Fibroblast of the conjunctiva (primary cell): Measurements from ENCODE around the gene CLEC2D.
"Not testable (repeated sequence)": the region's sequence is repeated elsewhere in the genome, so short reads cannot be mapped to it uniquely, and the experiment has no call there.

ENCODE experiments used
- DNase-seq: peaks from one replicate; pipeline ENCODE4 v3.0.0-alpha.2; 2010; ENCODE audit warnings: low read depth

Gene CLEC2D

GRCh38 chr12:9729082-9729481, 59.6 kb downstream of the CLEC2D start:
- DNase-seq, result no peak

DNA sequence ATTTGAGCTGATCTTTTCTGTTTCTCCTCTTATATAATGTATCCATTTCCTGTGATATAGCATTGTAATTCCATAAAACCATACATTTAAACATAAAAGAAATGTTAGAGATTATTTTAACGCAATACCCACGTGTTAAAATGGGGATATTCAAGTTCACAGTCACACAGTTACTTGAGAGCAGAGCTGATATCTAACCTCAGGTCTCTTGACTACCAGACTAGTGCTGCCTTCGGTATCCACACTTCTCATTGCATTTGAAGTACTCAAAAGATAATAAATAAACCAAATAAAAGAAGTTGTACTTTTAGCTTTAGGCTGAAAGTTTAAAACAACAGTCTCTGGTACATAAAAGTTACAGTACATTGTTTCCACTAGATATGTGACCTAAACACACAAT, 60.5 kb downstream of the CLEC2D start:
- DNase-seq, result no peak

GRCh38 chr12:9730591-9730990, 61.1 kb downstream of the CLEC2D start:
- no peak for DNase-seq

DNA sequence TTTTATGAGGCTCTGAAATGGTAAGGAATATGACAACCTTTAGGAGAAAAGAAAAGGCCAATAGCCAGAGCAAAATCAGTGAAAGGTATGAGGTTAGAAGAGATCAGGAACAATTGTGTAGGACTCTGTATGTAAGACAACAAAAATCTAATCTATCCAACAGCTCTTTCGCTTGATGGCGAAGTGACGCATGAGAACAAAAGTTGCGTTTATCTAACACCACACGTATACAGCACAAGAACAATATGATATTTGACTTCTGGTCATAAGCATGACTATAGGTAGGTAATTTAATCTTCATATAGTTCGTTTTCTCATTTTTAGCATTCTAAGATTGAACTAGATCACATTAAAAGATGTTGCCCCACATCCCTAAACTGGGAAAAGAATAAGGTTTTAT, 61.9 kb downstream of the CLEC2D start:
- DNase-seq, result no peak

GRCh38 chr12:9731797-9732196, 62.3 kb downstream of the CLEC2D start:
- no peak for DNase-seq

GRCh38 chr12:9732921-9733461, 63.5 kb downstream of the CLEC2D start, which contains the start of gene CLECL1:
Gene CLECL1 (minus strand): TSS chr12:9733097.
- no peak for DNase-seq

DNA sequence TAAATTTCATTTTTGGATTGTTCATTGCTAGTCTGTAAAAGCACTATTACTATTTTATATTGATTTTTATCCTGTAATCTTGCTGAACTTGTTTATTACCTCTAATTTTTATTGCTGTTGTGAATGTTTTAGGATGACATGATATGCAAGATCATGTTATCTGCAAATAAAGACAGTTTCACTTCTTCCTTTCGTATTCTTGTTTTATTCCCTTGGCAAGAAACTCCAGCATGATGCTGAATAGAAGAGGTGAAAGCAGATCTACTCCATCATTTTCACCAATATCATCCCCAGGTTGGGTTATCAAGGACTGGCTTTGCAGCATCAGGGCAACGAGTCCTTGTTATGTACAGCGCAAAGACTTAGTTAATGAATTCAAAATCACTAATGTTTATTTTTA, 66.1 kb downstream of the CLEC2D start:
- DNase-seq, result no peak

- no peak for DNase-seq
Observed at GRCh38 chr12:9736936-9737705, 67.6 kb downstream of the CLEC2D start.

DNA sequence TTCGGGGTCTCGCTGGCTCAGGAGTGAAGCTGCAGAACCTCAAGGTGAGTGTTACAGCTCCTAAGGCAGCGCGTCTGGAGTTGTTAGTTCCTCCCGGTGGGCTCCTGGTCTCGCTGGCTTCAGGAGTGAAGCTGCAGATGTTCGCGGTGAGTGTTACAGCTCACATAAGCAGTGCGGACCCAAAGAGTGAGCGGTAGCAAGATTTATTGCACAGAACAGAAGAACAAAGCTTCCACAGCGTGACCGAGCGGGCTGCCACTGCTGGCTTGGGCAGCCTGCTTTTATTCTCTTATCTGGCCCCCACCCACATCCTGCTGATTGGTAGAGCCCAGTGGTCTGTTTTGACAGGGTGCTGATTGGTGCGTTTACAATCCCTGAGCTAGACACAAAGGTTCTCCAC, 69.4 kb downstream of the CLEC2D start:
- not testable (repeated sequence) for DNase-seq

- DNase-seq, result not testable (repeated sequence)
Observed at GRCh38 chr12:9739404-9740105, 70.0 kb downstream of the CLEC2D start.

DNA sequence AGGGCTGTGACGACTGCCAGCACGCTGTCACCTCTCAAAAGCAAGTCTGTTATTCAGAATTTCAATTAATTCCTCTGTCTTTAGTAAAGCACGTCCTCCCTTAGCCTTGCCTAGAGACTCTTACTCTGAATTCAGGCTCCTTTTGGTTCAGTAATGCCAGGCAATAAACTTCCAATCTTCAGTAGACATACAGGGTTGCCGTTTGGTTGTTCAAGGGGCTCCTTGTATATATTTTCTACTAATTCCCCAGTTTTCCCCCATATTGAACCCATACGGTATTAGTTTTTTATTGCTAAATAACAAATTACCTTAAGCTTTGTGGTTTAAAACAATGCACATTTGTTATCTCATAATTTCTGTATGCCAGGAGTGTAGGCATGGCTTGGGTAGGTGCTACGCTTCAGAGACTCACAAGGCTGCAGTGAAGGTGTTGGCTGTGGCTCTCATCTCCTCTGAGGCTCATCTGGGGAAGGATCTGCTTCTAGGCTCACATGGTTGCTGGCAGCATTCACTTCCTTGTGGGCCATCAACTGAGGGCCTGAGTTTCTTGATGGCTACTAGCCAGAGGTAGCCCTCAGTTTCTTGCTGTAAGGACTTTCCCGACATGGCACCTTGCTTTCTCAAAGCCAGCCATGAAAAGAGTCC, 70.7 kb downstream of the CLEC2D start:
- DNase-seq, result no peak

GRCh38 chr12:9741726-9742125, 72.2 kb downstream of the CLEC2D start:
- DNase-seq, result no peak

- DNase-seq, result no peak
Observed at GRCh38 chr12:9742661-9743060, 73.1 kb downstream of the CLEC2D start.

DNA sequence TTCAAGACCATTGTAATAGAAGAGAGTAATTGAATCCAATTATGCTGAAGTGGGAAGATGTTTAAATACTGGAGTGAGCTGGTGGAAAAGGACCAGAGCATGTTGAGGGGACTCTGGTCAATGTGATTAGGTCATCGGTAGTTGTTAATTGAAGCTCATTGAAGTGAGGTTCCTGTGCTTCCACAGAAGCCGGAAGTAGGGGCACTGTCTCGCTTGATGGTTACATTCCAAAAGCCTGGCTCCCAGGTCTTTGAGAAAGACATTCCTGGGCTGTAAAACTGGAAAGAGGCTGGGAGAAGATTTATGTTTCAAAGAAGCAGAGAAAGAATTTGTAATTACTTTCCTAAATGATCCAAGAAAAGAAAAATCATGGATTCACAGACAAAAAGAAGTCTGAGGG, 75.7 kb downstream of the CLEC2D start:
- no peak for DNase-seq
